Breast epithelium (tissue), 4 donors: Measurements from ENCODE around the gene COA8. TPM values are rescaled to one million over a fixed set of nuclear protein-coding genes. Genes with fewer than 3 reads are reported as not detected.

Experiments used
- DNase-seq, 2 donors: peaks; one replicate each; pipeline ENCODE4 v3.0.0-alpha.2; 2019; ENCODE audit warnings: low spot score in 2 of 2
- H3K27ac ChIP-seq, 2 donors: fragments of 200-600 bp; sonication (generic) in 1 of 2; one replicate each; pipeline ENCODE4 v1.5.1; 2016 to 2019; ENCODE audit warnings: mild to moderate bottlenecking in 1 of 2
- H3K27me3 ChIP-seq, 2 donors: fragments of 200-600 bp; sonication (generic) in 1 of 2; one replicate each; pipeline versions ENCODE4 v1.5.1 to v1.6.0; 2017 to 2019; ENCODE audit warnings: control low read depth in 1 of 2, mild to moderate bottlenecking in 1 of 2
- H3K36me3 ChIP-seq: fragments of 200-600 bp; one replicate; pipeline ENCODE4 v1.5.1; 2019
- H3K4me1 ChIP-seq, 2 donors: fragments of 200-600 bp; sonication (generic); one replicate each; pipeline ENCODE4 v1.5.1; 2016 to 2019; ENCODE audit warnings: control low read depth in 1 of 2
- H3K4me3 ChIP-seq, 3 donors: fragments of 200-600 bp; sonication (generic); 1 replicate in 2 of 3; 2 replicates in 1 of 3; pipeline ENCODE4 v1.5.1; 2016 to 2019; ENCODE audit warnings: mild to moderate bottlenecking in 3 of 3, moderate library complexity in 2 of 3
- H3K9me3 ChIP-seq, 2 donors: fragments of 200-600 bp; sonication (generic) in 1 of 2; one replicate each; pipeline ENCODE4 v1.5.1; 2016 to 2019; ENCODE audit warnings: control low read depth in 1 of 2
- CTCF ChIP-seq, 3 donors: fragments of 450-650 bp; IDR thresholded peaks; one replicate each; pipeline ENCODE4 v1.5.1; 2016 to 2017; ENCODE audit warnings: antibody characterized with exemption in 3 of 3, mild to moderate bottlenecking in 3 of 3, moderate library complexity in 3 of 3
- POLR2A ChIP-seq: fragments of 450-650 bp; IDR thresholded peaks from one replicate; pipeline ENCODE4 v1.6.1; 2016; ENCODE audit warnings: antibody characterized with exemption, mild to moderate bottlenecking, moderate library complexity
- POLR2AphosphoS5 ChIP-seq, 3 donors: sonication (generic); formaldehyde crosslinking; IDR thresholded peaks; one replicate each; pipeline ENCODE4 v1.6.1; 2017; ENCODE audit warnings: antibody characterized with exemption in 3 of 3
- intact Hi-C: fragments of 100-400 bp; cut with DNase I; formaldehyde crosslinking; loops from one replicate; pipeline ENCODE4 v1.15.1; 2023; ENCODE audit warnings: low total_unique reads
- total RNA-seq, 3 donors: library from RNA; depleted of rRNA; stranded (reverse); fragments of >200 nt; gene quantifications; one replicate each; pipeline ENCODE4 v1.1.0, GENCODE V29; 2016

The COA8 gene
- 10 to 100 TPM; 26.5 to 41.9 (median 27.2) TPM for total RNA-seq

GRCh38 chr14:103562429-103563225 is at the start of gene COA8, which contains the start of gene BAG5:
TSS of gene COA8 (plus strand) at chr14:103562960. CDS start at chr14:103563002, 42 bp downstream.
TSS of gene BAG5 (minus strand) at chr14:103562657. CDS start at chr14:103561164, 1,493 bp downstream.
- Histone ChIP-seq H3K36me3 (no peaks in the 10 kb centered on the region), H3K4me1 (peaks cover 4 to 13% of the 10 kb centered on the region in 2 donors), H3K4me3 (peak within 1 kb of the TSS; percentile 95 to 99 (median 97)), H3K27me3 (no peaks in the 10 kb centered on the region), H3K27ac (peak within 1 kb of the TSS; percentile 97 to 99), H3K9me3 (no peaks in the 10 kb centered on the region)
- peak in 1 of 3 donors; percentile 30 for TF ChIP-seq CTCF (IDR thresholded peaks at IDR 0.05)
- peak; percentile 66 to 83 (median 67) for TF ChIP-seq POLR2AphosphoS5 (IDR thresholded peaks at IDR 0.05)
- peak; percentile 57 for TF ChIP-seq POLR2A
- intact Hi-C loops: no loop called here
- peak in 1 of 2 donors; percentile 63 for DNase-seq

- DNase-seq: peak in 1 of 2 donors; percentile 34
- no peak for TF ChIP-seq POLR2A
- H3K4me1 ChIP-seq: peaks cover 4 to 13% of the 10 kb centered on the region in 2 donors
- H3K36me3 ChIP-seq: no peaks in the 10 kb centered on the region
- no peak overlapping the region for H3K4me3 ChIP-seq
- intact Hi-C loops: no loop called here
- no peaks in the 10 kb centered on the region for H3K27me3 ChIP-seq
- H3K9me3 ChIP-seq: no peaks in the 10 kb centered on the region
- H3K27ac ChIP-seq: no peak overlapping the region
These were observed 48.0 kb upstream of the COA8 start for GRCh38 chr14:103514596-103515421.

- Histone ChIP-seq H3K9me3 (no peaks in the 10 kb centered on the region), H3K4me3 (no peak overlapping the region), H3K27ac (no peak overlapping the region), H3K4me1 (peaks cover 4 to 13% of the 10 kb centered on the region in 2 donors), H3K36me3 (no peaks in the 10 kb centered on the region), H3K27me3 (no peaks in the 10 kb centered on the region)
- intact Hi-C loops: no loop called here
- DNase-seq: peak in 1 of 2 donors; percentile 37
- TF ChIP-seq CTCF (IDR thresholded peaks at IDR 0.05) (no peak), POLR2A (no peak), POLR2AphosphoS5 (IDR thresholded peaks at IDR 0.05) (no peak)
These were observed 46.2 kb upstream of the COA8 start for GRCh38 chr14:103516426-103517173.

GRCh38 chr14:103517174-103517566 is 45.6 kb upstream of the COA8 start:
- intact Hi-C loops: no loop called here
- DNase-seq: no peak

More at GRCh38 chr14:103517174-103517566, 45.6 kb upstream of the COA8 start:
- TF ChIP-seq POLR2A: no peak
- no peak for TF ChIP-seq POLR2AphosphoS5 (IDR thresholded peaks at IDR 0.05)
- TF ChIP-seq CTCF (IDR thresholded peaks at IDR 0.05): no peak
- H3K36me3 ChIP-seq: no peaks in the 10 kb centered on the region
- no peaks in the 10 kb centered on the region for H3K9me3 ChIP-seq
- H3K4me1 ChIP-seq: peaks cover 4 to 13% of the 10 kb centered on the region in 2 donors
- no peak overlapping the region for H3K27ac ChIP-seq
- H3K27me3 ChIP-seq: no peaks in the 10 kb centered on the region
- no peak overlapping the region for H3K4me3 ChIP-seq
